Left ventricle myocardium inferior (tissue), 1 donor: ENCODE results near the gene USP36. TPM values are rescaled to one million over a fixed set of nuclear protein-coding genes. Genes with fewer than 3 reads are reported as not detected.

Experiments
- DNase-seq: peaks from one replicate; pipeline ENCODE4 v3.0.0-alpha.2; 2020
- H3K27ac ChIP-seq: fragments of 200-600 bp; replicated peaks from 2 replicates; pipeline ENCODE4 v1.8.0; 2021
- H3K27me3 ChIP-seq: fragments of 200-600 bp; 2 replicates; pipeline ENCODE4 v1.8.0; 2021; ENCODE audit warnings: low read depth
- H3K36me3 ChIP-seq: fragments of 200-600 bp; 2 replicates; pipeline ENCODE4 v1.8.0; 2021
- H3K4me1 ChIP-seq: fragments of 200-600 bp; 2 replicates; pipeline ENCODE4 v1.8.0; 2021
- H3K4me3 ChIP-seq: fragments of 200-600 bp; 2 replicates; pipeline ENCODE4 v1.8.0; 2021; ENCODE audit warnings: mild to moderate bottlenecking, moderate library complexity
- H3K9me3 ChIP-seq: fragments of 200-600 bp; replicated peaks from 2 replicates; pipeline ENCODE4 v1.8.0; 2021
- CTCF ChIP-seq: fragments of 200-600 bp; IDR thresholded peaks from 2 replicates; pipeline ENCODE4 v1.8.0; 2021; ENCODE audit warnings: antibody characterized with exemption, mild to moderate bottlenecking, borderline replicate concordance
- intact Hi-C: fragments of 100-400 bp; cut with micrococcal nuclease; formaldehyde crosslinking; loops from one replicate; pipeline ENCODE4 v1.11.0; 2022
- total RNA-seq: library from RNA; stranded (reverse); fragmentation: NEBNext Ultra II Directional; extraction: Animal tissue kit (Norgen Biotek cat#: 25700); gene quantifications from one replicate; pipeline ENCODE4 v1.2.1, GENCODE V29; 2021
- donor health status: DM: no; HTN: yes; CAD: no; lungs with severe emphysema.

USP36 gene
- total RNA-seq, 1 donor from 2014 or later, result 19.4 TPM

- peaks cover 86% of the 10 kb centered on the region for H3K4me1 ChIP-seq
- intact Hi-C loops, result no loop called here
These were observed 94.2 kb downstream of the USP36 start for GRCh38 chr17:78746263-78746948.

More at GRCh38 chr17:78746263-78746948, 94.2 kb downstream of the USP36 start:
- no peaks in the 10 kb centered on the region for H3K27me3 ChIP-seq
- H3K4me3 ChIP-seq, result no peak overlapping the region
- no peaks in the 10 kb centered on the region for H3K9me3 ChIP-seq
- TF ChIP-seq CTCF, result no peak
- DNase-seq, result no peak
- H3K36me3 ChIP-seq, result no peaks in the 10 kb centered on the region
- peak overlapping the region; percentile 80 for H3K27ac ChIP-seq

Other genes with a start within 250 kb of the USP36 start
- gene CYTH1, start 58.5 kb downstream of the USP36 start, total RNA-seq, result 28.9 TPM
- gene CEP295NL, start 62.4 kb upstream of the USP36 start, total RNA-seq, result 0.55 TPM
- gene TIMP2, start 84.6 kb upstream of the USP36 start, total RNA-seq, result 91.8 TPM
- gene LGALS3BP, start 139.1 kb upstream of the USP36 start, total RNA-seq, result 585 TPM
- 24.2 TPM for gene CANT1, start 168.9 kb upstream of the USP36 start, total RNA-seq
- gene C1QTNF1, start 183.4 kb upstream of the USP36 start, total RNA-seq, result 146 TPM
- gene ENGASE, start 234.0 kb upstream of the USP36 start, total RNA-seq, result 31.5 TPM